HepG2 (cell line): ENCODE data around the gene LTV1. TPM values are rescaled to one million over a fixed set of nuclear protein-coding genes. Genes with fewer than 3 reads are reported as not detected.

Experiments used
- ARID5B ChIP-seq: IDR thresholded peaks from 2 replicates; pipeline ENCODE4 v1.4.0; 2020; ENCODE audit warnings: mild to moderate bottlenecking, missing genetic modification reagents
- ATF7-NPFF ChIP-seq: sonication (generic); formaldehyde crosslinking; IDR thresholded peaks from 2 replicates; pipeline ENCODE4 v1.8.1; 2023; ENCODE audit warnings: mild to moderate bottlenecking, low read depth, missing genetic modification reagents, moderate library complexity
- BCLAF1 ChIP-seq: fragments of 450-650 bp; IDR thresholded peaks from 2 replicates; pipeline ENCODE4 v1.6.1; 2017; ENCODE audit warnings: mild to moderate bottlenecking
- CSRNP2 ChIP-seq: sonication (generic); formaldehyde crosslinking; conservative IDR thresholded peaks from 2 replicates; pipeline ENCODE4 v1.8.0; 2022; ENCODE audit warnings: low read depth, missing genetic modification reagents
- DMTF1 ChIP-seq: sonication (generic); formaldehyde crosslinking; IDR thresholded peaks from 2 replicates; pipeline ENCODE4 v1.4.0; 2020; ENCODE audit warnings: mild to moderate bottlenecking, missing genetic modification reagents
- HNRNPH1 ChIP-seq: fragments of 200-400 bp; formaldehyde crosslinking; optimal IDR thresholded peaks from 2 replicates; pipeline ENCODE3; 2017; ENCODE audit warnings: mild to moderate bottlenecking, low read depth, low read length
- HNRNPLL ChIP-seq: fragments of 200-400 bp; formaldehyde crosslinking; IDR thresholded peaks from 2 replicates; pipeline ENCODE4 v1.6.1; 2017; ENCODE audit warnings: mild to moderate bottlenecking, low read depth, low read length; ENCODE audit not compliant: poor library complexity, severe bottlenecking
- NFRKB ChIP-seq: fragments of 450-650 bp; IDR thresholded peaks from 2 replicates; pipeline ENCODE4 v1.6.1; 2017
- NR2F6 ChIP-seq, 2 experiments: IDR thresholded peaks; 2 replicates each; pipeline ENCODE4 v1.6.1; 2016; ENCODE audit warnings: antibody characterized with exemption in 1 of 2, mild to moderate bottlenecking in 1 of 2
- RBFOX2 ChIP-seq: fragments of 200-400 bp; formaldehyde crosslinking; IDR thresholded peaks from 2 replicates; pipeline ENCODE4 v1.6.1; 2017; ENCODE audit warnings: low read depth, mild to moderate bottlenecking, low read length
- SCMH1 ChIP-seq: sonication (generic); formaldehyde crosslinking; IDR thresholded peaks from 2 replicates; pipeline ENCODE4 v1.9.0; 2021; ENCODE audit warnings: missing genetic modification reagents, mild to moderate bottlenecking, borderline replicate concordance
- ZNF143 ChIP-seq: sonication (generic); formaldehyde crosslinking; IDR thresholded peaks from 2 replicates; pipeline ENCODE4 v1.4.0; 2020; ENCODE audit warnings: missing genetic modification reagents
- ZNF20 ChIP-seq: sonication (generic); formaldehyde crosslinking; IDR thresholded peaks from 2 replicates; pipeline ENCODE4 v1.4.0; 2020; ENCODE audit warnings: mild to moderate bottlenecking, moderate library complexity, missing genetic modification reagents
- ZNF468 ChIP-seq: sonication (generic); formaldehyde crosslinking; IDR thresholded peaks from 2 replicates; pipeline ENCODE4 v1.8.0; 2022; ENCODE audit warnings: mild to moderate bottlenecking, moderate library complexity, missing genetic modification reagents
- ZNF878 ChIP-seq: sonication (generic); formaldehyde crosslinking; IDR thresholded peaks from 2 replicates; pipeline ENCODE4 v1.8.1; 2023; ENCODE audit warnings: mild to moderate bottlenecking, missing genetic modification reagents, moderate library complexity
- ZSCAN5A ChIP-seq: sonication (generic); formaldehyde crosslinking; IDR thresholded peaks from 2 replicates; pipeline ENCODE4 v1.8.0; 2022; ENCODE audit warnings: mild to moderate bottlenecking, missing genetic modification reagents, borderline replicate concordance
- polyA plus RNA-seq, 8 experiments: library from polyadenylated mRNA; depleted of rRNA in 3 of 8; stranded (reverse) in 7 of 8; unstranded in 1 of 8; fragments of >200 nt; fragmentation: Illumina TruSeq in 4 of 8; extraction: Trizol in 4 of 8; gene quantifications; 2 replicates each; pipeline versions ENCODE4 v1.2.1 to v1.2.3, GENCODE V29; 2011 to 2016; ENCODE audit warnings: low read depth in 4 of 8, missing spikeins in 1 of 8, mixed read lengths in 1 of 8; ENCODE audit not compliant: insufficient read depth in 1 of 8
- total RNA-seq, 5 experiments: library from RNA; depleted of rRNA; stranded (reverse); fragments of >200 nt; fragmentation: Illumina TruSeq; extraction: Trizol; gene quantifications; 2 replicates each; pipeline ENCODE4 v1.2.3, GENCODE V29; 2016; ENCODE audit warnings: low read depth in 1 of 5

The LTV1 gene
- total and polyA plus RNA-seq, 2 of the 13 experiments (the other 11 are each of a cell fraction or from before 2014, with no cell fraction given) = 21.1 to 85.8 TPM

- TF ChIP-seq BCLAF1 (no peak), ZSCAN5A (CRISPR knock-in tag) (peak; percentile 77; the same call in 1 of the 2 replicates), NR2F6 (IDR thresholded peaks at IDR 0.05) (no peak), NR2F6 (CRISPR knock-in tag; IDR thresholded peaks at IDR 0.05) (peak; percentile 50), HNRNPLL (peak; percentile 78), SCMH1 (CRISPR knock-in tag) (no peak), RBFOX2 (peak; percentile 99), HNRNPH1 (peak; percentile 53), ZNF878 (CRISPR knock-in tag) (peak; percentile 91), ARID5B (peak; percentile 92), ATF7-NPFF (CRISPR knock-in tag) (peak; percentile 97), NFRKB (no peak), ZNF143 (peak; percentile 67; the same call in 1 of the 2 replicates), CSRNP2 (CRISPR knock-in tag) (peak; percentile 75; the same call in 1 of the 2 replicates), ZNF20 (0 out of 2 replicates have a peak, but pooled peaks have one; percentile 57), DMTF1 (CRISPR knock-in tag) (peak; percentile 94; the same call in 1 of the 2 replicates), ZNF468 (CRISPR knock-in tag) (no peak)
These were observed at the start of gene LTV1 (continued) for GRCh38 chr6:143842902-143843676.
